Panc1 (cell line): Measurements from ENCODE around the gene NECAB2. TPM values are rescaled to one million over a fixed set of nuclear protein-coding genes. Genes with fewer than 3 reads are reported as not detected.

Experiments
- ATAC-seq: fragments of 200-7000 bp; cut with Tn5 transposase; 2 replicates; pipeline ENCODE4 v1.9.1; 2020; ENCODE audit warnings: mild to moderate bottlenecking, moderate library complexity
- BruUV-seq: library from RNA; stranded (reverse); fragments of 400-500 nt; replicated peaks from 2 replicates; lab custom pipeline; 2021; lab: Mats Ljungman, UMichigan
- CTCF ChIA-PET: fragments of 300-600 bp; sonication (Branson Sonifier 250); formaldehyde crosslinking; loops from one replicate; lab custom pipeline; 2022; ENCODE audit warnings: antibody characterized with exemption; lab: Charles Lee
- POLR2A ChIA-PET: fragments of 300-600 bp; sonication (Branson Sonifier 250); formaldehyde crosslinking; loops from one replicate; lab custom pipeline; 2022; ENCODE audit warnings: antibody characterized with exemption; lab: Charles Lee
- DNase-seq: peaks from one replicate; pipeline ENCODE4 v3.0.0-alpha.2; 2010; ENCODE audit warnings: low read depth, low spot score
- H3K27ac ChIP-seq: 2 replicates; pipeline ENCODE4 v1.5.1; 2011; ENCODE audit warnings: mild to moderate bottlenecking, low read length, inconsistent platforms
- H3K27me3 ChIP-seq: fragments of 200-500 bp; sonication (Bioruptor generic); 2 replicates; pipeline ENCODE4 v1.6.0; 2014; ENCODE audit warnings: low read length, inconsistent platforms; ENCODE audit not compliant: control insufficient read depth, insufficient read depth
- H3K36me3 ChIP-seq: fragments of 200-500 bp; sonication (Bioruptor generic); 2 replicates; pipeline ENCODE4 v1.5.1; 2014; ENCODE audit warnings: inconsistent platforms, mild to moderate bottlenecking, low read length, moderate library complexity; ENCODE audit not compliant: control insufficient read depth, insufficient read depth
- H3K4me1 ChIP-seq: 2 replicates; pipeline ENCODE4 v1.5.1; 2011; ENCODE audit warnings: inconsistent platforms, mild to moderate bottlenecking, low read length, moderate library complexity; ENCODE audit not compliant: control insufficient read depth, insufficient read depth
- H3K4me3 ChIP-seq, 2 experiments: 2 replicates each; pipeline ENCODE4 v1.5.1; 2011 to 2012; ENCODE audit warnings: low read depth in 2 of 2, low read length in 2 of 2, mild to moderate bottlenecking in 2 of 2, inconsistent platforms in 1 of 2, moderate library complexity in 1 of 2
- H3K9me3 ChIP-seq: fragments of 200-500 bp; sonication (Bioruptor generic); 2 replicates; pipeline ENCODE4 v1.5.1; 2014; ENCODE audit warnings: low read depth, mild to moderate bottlenecking, inconsistent platforms, low read length, moderate library complexity; ENCODE audit not compliant: control insufficient read depth, insufficient read depth
- POLR2AphosphoS5 ChIP-seq: IDR thresholded peaks from 2 replicates; pipeline ENCODE4 v1.6.1; 2012; ENCODE audit warnings: mild to moderate bottlenecking, low read depth, low read length, moderate library complexity
- SIN3A ChIP-seq: IDR thresholded peaks from 2 replicates; pipeline ENCODE4 v1.6.1; 2012; ENCODE audit warnings: low read depth, mild to moderate bottlenecking, low read length, moderate library complexity, borderline replicate concordance; ENCODE audit not compliant: insufficient read depth
- TCF7L2 ChIP-seq: IDR thresholded peaks from 2 replicates; pipeline ENCODE4 v1.6.1; 2011; ENCODE audit warnings: mild to moderate bottlenecking, low read depth, low read length, inconsistent platforms
- in situ Hi-C: cut with HindIII; loops from 2 replicates; pipeline ENCODE4 v1.10.0; 2016; ENCODE audit warnings: low sequenced_read_pairs, low pct_unique_long_range_greater_than_20kb
- intact Hi-C: fragments of 100-400 bp; cut with micrococcal nuclease; formaldehyde crosslinking; loops from one replicate; pipeline ENCODE4 v1.10.0; 2022; ENCODE audit not compliant: unreplicated experiment
- total RNA-seq: library from RNA; stranded (reverse); gene quantifications from one replicate; pipeline ENCODE4 v1.2.1, GENCODE V29; 2021; ENCODE audit not compliant: unreplicated experiment
- TF ChIP-seq, protein P1 (sequence below), 2 experiments: IDR thresholded peaks; 2 replicates each; pipeline ENCODE4 v1.6.1; 2011 to 2012; ENCODE audit warnings: low read depth in 2 of 2, control low read depth in 1 of 2, low read length in 1 of 2, mild to moderate bottlenecking in 1 of 2, moderate library complexity in 1 of 2; ENCODE audit not compliant: insufficient read depth in 1 of 2
- TF ChIP-seq, protein P2 (sequence below): fragments of 450-650 bp; IDR thresholded peaks from 2 replicates; pipeline ENCODE4 v1.5.1; 2017; ENCODE audit warnings: mild to moderate bottlenecking

Gene NECAB2
- total RNA-seq, 1 experiment from 2014 or later: 0.33 TPM

DNA sequence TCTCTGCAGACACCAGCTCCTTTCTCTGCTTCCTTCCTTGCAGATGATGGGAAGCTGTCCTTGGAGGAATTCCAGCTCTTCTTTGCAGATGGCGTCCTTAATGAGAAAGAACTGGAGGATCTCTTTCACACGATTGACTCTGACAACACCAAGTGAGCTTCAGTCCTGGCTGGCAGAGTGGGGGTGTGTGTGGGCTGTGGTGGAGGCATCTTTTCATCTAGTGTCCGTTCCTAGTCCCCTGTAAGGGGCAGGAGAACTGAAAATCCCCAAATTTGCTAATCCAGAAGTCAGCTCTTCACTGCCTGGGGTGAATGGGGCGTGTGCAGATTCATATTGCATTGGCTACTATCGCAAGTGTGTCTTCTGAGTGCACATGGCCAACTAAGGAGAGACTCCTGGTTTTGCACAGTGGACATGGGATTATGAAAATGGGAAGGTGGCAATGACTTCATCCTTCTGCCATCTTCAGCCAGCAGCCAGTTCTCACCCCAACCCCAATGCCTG lies 10.4 kb downstream of the NECAB2 start:
- intact Hi-C loops: no loop called here
- Histone ChIP-seq H3K4me3 (no peak overlapping the region), H3K27me3 (no peaks in the 10 kb centered on the region), H3K4me1 (no peaks in the 10 kb centered on the region), H3K9me3 (no peaks in the 10 kb centered on the region), H3K36me3 (no peaks in the 10 kb centered on the region), H3K27ac (no peak overlapping the region)
- ATAC-seq (no peak), DNase-seq (no peak)
- ChIA-PET POLR2A (no interaction called here), CTCF (no interaction called here)
- TF ChIP-seq TCF7L2 (no peak), POLR2AphosphoS5 (no peak), SIN3A (no peak)
- TF ChIP-seq, protein P1, sequence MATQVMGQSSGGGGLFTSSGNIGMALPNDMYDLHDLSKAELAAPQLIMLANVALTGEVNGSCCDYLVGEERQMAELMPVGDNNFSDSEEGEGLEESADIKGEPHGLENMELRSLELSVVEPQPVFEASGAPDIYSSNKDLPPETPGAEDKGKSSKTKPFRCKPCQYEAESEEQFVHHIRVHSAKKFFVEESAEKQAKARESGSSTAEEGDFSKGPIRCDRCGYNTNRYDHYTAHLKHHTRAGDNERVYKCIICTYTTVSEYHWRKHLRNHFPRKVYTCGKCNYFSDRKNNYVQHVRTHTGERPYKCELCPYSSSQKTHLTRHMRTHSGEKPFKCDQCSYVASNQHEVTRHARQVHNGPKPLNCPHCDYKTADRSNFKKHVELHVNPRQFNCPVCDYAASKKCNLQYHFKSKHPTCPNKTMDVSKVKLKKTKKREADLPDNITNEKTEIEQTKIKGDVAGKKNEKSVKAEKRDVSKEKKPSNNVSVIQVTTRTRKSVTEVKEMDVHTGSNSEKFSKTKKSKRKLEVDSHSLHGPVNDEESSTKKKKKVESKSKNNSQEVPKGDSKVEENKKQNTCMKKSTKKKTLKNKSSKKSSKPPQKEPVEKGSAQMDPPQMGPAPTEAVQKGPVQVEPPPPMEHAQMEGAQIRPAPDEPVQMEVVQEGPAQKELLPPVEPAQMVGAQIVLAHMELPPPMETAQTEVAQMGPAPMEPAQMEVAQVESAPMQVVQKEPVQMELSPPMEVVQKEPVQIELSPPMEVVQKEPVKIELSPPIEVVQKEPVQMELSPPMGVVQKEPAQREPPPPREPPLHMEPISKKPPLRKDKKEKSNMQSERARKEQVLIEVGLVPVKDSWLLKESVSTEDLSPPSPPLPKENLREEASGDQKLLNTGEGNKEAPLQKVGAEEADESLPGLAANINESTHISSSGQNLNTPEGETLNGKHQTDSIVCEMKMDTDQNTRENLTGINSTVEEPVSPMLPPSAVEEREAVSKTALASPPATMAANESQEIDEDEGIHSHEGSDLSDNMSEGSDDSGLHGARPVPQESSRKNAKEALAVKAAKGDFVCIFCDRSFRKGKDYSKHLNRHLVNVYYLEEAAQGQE (IDR thresholded peaks at IDR 0.05; ENCODE audit: insufficient read depth in 1 of 2, low read depth in 2 of 2, low read length in 1 of 2): no peak
- TF ChIP-seq, protein P2, sequence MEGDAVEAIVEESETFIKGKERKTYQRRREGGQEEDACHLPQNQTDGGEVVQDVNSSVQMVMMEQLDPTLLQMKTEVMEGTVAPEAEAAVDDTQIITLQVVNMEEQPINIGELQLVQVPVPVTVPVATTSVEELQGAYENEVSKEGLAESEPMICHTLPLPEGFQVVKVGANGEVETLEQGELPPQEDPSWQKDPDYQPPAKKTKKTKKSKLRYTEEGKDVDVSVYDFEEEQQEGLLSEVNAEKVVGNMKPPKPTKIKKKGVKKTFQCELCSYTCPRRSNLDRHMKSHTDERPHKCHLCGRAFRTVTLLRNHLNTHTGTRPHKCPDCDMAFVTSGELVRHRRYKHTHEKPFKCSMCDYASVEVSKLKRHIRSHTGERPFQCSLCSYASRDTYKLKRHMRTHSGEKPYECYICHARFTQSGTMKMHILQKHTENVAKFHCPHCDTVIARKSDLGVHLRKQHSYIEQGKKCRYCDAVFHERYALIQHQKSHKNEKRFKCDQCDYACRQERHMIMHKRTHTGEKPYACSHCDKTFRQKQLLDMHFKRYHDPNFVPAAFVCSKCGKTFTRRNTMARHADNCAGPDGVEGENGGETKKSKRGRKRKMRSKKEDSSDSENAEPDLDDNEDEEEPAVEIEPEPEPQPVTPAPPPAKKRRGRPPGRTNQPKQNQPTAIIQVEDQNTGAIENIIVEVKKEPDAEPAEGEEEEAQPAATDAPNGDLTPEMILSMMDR: no peak
- no TSS peak for BruUV-seq
- in situ Hi-C loops: no loop called here

DNA sequence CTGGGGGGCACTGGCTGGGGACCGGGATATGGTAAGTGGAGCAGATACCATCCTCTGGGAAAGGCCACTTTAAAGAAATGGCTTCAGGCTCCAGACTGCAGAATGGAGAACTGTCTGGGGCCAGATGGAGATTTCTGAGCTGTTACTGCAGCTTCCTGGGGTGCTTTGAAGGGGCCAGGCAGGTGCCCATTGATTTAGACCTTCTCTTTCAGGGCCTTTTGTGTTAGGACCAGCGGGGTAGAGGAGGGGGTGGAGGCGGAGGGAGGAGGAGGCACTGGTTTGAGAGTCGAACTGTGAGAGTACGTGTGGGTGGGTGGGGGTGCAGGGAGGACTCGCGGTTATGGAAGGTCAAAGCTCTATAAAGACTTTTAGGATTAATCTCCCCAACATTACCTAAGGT lies 11.4 kb downstream of the NECAB2 start:
- H3K4me1 ChIP-seq: no peaks in the 10 kb centered on the region
- DNase-seq: no peak
- H3K27me3 ChIP-seq: no peaks in the 10 kb centered on the region
- no TSS peak for BruUV-seq
- no peaks in the 10 kb centered on the region for H3K36me3 ChIP-seq
- TF ChIP-seq, protein P1 (IDR thresholded peaks at IDR 0.05; ENCODE audit: insufficient read depth in 1 of 2, low read depth in 2 of 2, low read length in 1 of 2): no peak
- TF ChIP-seq, protein P2: no peak
- TF ChIP-seq TCF7L2: no peak
- TF ChIP-seq SIN3A: no peak
- no peak for TF ChIP-seq POLR2AphosphoS5
- no peak for ATAC-seq
- ChIA-PET POLR2A (no interaction called here), CTCF (no interaction called here)
- H3K9me3 ChIP-seq: no peaks in the 10 kb centered on the region
- no peak overlapping the region for H3K27ac ChIP-seq
- no peak overlapping the region for H3K4me3 ChIP-seq
- in situ Hi-C loops: no loop called here
- intact Hi-C loops: no loop called here
